Skin of body (tissue), 3 donors: ENCODE data around the gene ANKUB1. TPM values are rescaled to one million over a fixed set of nuclear protein-coding genes. Genes with fewer than 3 reads are reported as not detected.

Experiments
- DNase-seq: peaks from one replicate; lab custom pipeline; 2025; lab: John Stamatoyannopoulos, UW
- small RNA-seq: library from RNA; depleted of rRNA; stranded (forward); fragments of <200 nt; gene quantifications from one replicate; pipeline ENCODE3, GENCODE V24; 2014; ENCODE audit warnings: low replicate concordance
- total RNA-seq: library from RNA; depleted of rRNA; stranded (reverse); fragments of >200 nt; gene quantifications from one replicate; pipeline ENCODE4 v1.2.3, GENCODE V29; 2014

ANKUB1 gene
- total RNA-seq, 1 donor from 2014 or later, result not detected

GRCh38 chr3:149713730-149714654, 78.4 kb downstream of the ANKUB1 start:
- no peak for DNase-seq

Small RNA genes within 50 kb of the gene (small RNA-seq; reads per million reads assigned to genes)
- gene RNU6-507P, result not detected

Other genes with a start within 250 kb of the ANKUB1 start
- gene WWTR1, start 134.5 kb downstream of the ANKUB1 start, total RNA-seq, result 83.2 TPM
- gene COMMD2, start 40.1 kb downstream of the ANKUB1 start, total RNA-seq, result 31.8 TPM
- gene RNF13, start 20.7 kb upstream of the ANKUB1 start, total RNA-seq, result 89.3 TPM
- 91.9 TPM for gene PFN2, start 178.3 kb upstream of the ANKUB1 start, total RNA-seq